ENCODE measurements around the gene DDX10.

DNA sequence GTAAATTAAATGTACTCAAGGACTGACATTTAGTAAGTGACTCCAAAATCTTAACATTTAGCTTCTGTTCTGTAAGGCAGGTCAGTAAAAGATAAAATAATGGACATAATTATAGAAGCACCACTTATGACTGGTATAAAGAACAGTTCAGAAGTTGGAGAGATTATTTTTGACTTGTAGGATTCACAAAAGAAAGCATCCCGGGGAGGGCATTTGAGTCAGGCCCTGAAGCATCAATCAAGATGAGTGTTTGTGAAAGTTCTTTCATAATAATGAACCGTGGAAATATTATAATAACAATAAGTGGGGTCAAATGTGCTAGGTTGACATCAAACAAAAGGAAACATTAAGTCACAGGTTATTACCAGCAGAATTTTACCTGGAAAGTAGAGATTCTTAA lies 201.9 kb downstream of the DDX10 start:
- TF ChIP-seq, protein P1, sequence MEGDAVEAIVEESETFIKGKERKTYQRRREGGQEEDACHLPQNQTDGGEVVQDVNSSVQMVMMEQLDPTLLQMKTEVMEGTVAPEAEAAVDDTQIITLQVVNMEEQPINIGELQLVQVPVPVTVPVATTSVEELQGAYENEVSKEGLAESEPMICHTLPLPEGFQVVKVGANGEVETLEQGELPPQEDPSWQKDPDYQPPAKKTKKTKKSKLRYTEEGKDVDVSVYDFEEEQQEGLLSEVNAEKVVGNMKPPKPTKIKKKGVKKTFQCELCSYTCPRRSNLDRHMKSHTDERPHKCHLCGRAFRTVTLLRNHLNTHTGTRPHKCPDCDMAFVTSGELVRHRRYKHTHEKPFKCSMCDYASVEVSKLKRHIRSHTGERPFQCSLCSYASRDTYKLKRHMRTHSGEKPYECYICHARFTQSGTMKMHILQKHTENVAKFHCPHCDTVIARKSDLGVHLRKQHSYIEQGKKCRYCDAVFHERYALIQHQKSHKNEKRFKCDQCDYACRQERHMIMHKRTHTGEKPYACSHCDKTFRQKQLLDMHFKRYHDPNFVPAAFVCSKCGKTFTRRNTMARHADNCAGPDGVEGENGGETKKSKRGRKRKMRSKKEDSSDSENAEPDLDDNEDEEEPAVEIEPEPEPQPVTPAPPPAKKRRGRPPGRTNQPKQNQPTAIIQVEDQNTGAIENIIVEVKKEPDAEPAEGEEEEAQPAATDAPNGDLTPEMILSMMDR (IDR thresholded peaks at IDR 0.05) = no peak
- no peak for TF ChIP-seq POLR2A (IDR thresholded peaks at IDR 0.05)
